DND-41 (cell line): Measurements from ENCODE around the gene AFAP1.

ENCODE experiments used
- ATAC-seq: fragments of 200-7000 bp; cut with Tn5 transposase; 3 replicates; pipeline ENCODE4 v1.9.1; 2021; ENCODE audit warnings: low read depth; ENCODE audit not compliant: insufficient read depth
- DNase-seq: peaks from one replicate; pipeline ENCODE4 v3.0.0-alpha.2; 2020
- H2AFZ ChIP-seq: 2 replicates; pipeline ENCODE4 v1.6.0; 2012; ENCODE audit warnings: low read depth, low read length
- H3K27ac ChIP-seq: 2 replicates; pipeline ENCODE4 v1.5.1; 2012; ENCODE audit warnings: low read length, inconsistent platforms
- H3K27me3 ChIP-seq: fragments of 200-600 bp; sonication (generic); 2 replicates; pipeline ENCODE4 v1.6.0; 2012; ENCODE audit warnings: low read length, mild to moderate bottlenecking, inconsistent platforms; ENCODE audit not compliant: insufficient read depth, poor library complexity
- H3K36me3 ChIP-seq: 2 replicates; pipeline ENCODE4 v1.5.1; 2012; ENCODE audit warnings: low read length, inconsistent platforms; ENCODE audit not compliant: insufficient read depth
- H3K4me1 ChIP-seq: 2 replicates; pipeline ENCODE4 v1.5.1; 2012; ENCODE audit warnings: mild to moderate bottlenecking, low read length; ENCODE audit not compliant: insufficient read depth
- H3K4me2 ChIP-seq: 2 replicates; pipeline ENCODE4 v1.6.0; 2012; ENCODE audit warnings: mild to moderate bottlenecking, moderate library complexity, low read length, inconsistent platforms; ENCODE audit not compliant: insufficient read depth
- H3K4me3 ChIP-seq, 2 experiments: fragments of 200-600 bp in 1 of 2; shearing (Covaris generic) in 1 of 2; 2 replicates each; pipeline ENCODE4 v1.5.1; 2012 to 2016; ENCODE audit warnings: inconsistent platforms in 2 of 2, low read length in 2 of 2, mild to moderate bottlenecking in 2 of 2, low read depth in 1 of 2, moderate library complexity in 1 of 2
- H3K79me2 ChIP-seq: 2 replicates; pipeline ENCODE4 v1.6.0; 2012; ENCODE audit warnings: low read length, inconsistent platforms; ENCODE audit not compliant: insufficient read depth
- H3K9ac ChIP-seq: 2 replicates; pipeline ENCODE4 v1.6.0; 2012; ENCODE audit warnings: low read depth, mild to moderate bottlenecking, inconsistent platforms, low read length, moderate library complexity
- H3K9me3 ChIP-seq: 2 replicates; pipeline ENCODE4 v1.5.1; 2012; ENCODE audit warnings: low read length, moderate library complexity, mild to moderate bottlenecking, inconsistent platforms; ENCODE audit not compliant: insufficient read depth, severe bottlenecking
- H4K20me1 ChIP-seq: 2 replicates; pipeline ENCODE4 v1.6.0; 2012; ENCODE audit warnings: low read length; ENCODE audit not compliant: insufficient read depth
- EZH2 ChIP-seq: IDR thresholded peaks from 3 replicates; pipeline ENCODE4 v1.6.1; 2012; ENCODE audit warnings: borderline replicate concordance, low read depth, mild to moderate bottlenecking, moderate library complexity, low read length, inconsistent platforms; ENCODE audit not compliant: severe bottlenecking
- TF ChIP-seq, protein P1 (sequence below): IDR thresholded peaks from 2 replicates; pipeline ENCODE4 v1.5.1; 2012; ENCODE audit warnings: borderline replicate concordance, low read length, moderate library complexity, mild to moderate bottlenecking; ENCODE audit not compliant: poor library complexity, severe bottlenecking; ENCODE audit errors: extremely low read depth

AFAP1 gene

DNA sequence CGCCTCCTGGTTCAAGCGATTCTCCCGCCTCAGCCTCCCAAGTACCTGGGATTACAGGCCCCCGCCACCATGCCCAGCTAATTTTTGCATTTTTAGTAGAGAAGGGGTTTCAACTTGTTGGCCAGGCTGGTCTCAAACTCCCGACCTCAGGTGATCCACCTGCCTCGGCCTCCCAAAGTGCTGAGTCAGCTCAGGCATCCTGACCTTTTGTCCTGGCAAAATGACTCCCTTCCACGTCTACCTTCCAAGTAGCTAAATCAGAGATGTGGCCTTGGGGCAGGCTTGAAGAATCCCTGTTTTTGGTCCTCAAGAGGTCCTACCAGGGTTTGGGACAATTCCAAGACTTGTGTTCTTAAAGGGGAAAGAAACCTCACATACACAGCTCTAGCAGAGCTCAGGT, 12.8 kb downstream of the AFAP1 start:
- ATAC-seq (no peak), DNase-seq (no peak)
- H3K4me2 ChIP-seq, result no peak overlapping the region
- H3K27ac ChIP-seq, result no peak overlapping the region
- no peak overlapping the region for H3K9ac ChIP-seq
- no peaks in the 10 kb centered on the region for H3K4me1 ChIP-seq
- TF ChIP-seq, protein P1, sequence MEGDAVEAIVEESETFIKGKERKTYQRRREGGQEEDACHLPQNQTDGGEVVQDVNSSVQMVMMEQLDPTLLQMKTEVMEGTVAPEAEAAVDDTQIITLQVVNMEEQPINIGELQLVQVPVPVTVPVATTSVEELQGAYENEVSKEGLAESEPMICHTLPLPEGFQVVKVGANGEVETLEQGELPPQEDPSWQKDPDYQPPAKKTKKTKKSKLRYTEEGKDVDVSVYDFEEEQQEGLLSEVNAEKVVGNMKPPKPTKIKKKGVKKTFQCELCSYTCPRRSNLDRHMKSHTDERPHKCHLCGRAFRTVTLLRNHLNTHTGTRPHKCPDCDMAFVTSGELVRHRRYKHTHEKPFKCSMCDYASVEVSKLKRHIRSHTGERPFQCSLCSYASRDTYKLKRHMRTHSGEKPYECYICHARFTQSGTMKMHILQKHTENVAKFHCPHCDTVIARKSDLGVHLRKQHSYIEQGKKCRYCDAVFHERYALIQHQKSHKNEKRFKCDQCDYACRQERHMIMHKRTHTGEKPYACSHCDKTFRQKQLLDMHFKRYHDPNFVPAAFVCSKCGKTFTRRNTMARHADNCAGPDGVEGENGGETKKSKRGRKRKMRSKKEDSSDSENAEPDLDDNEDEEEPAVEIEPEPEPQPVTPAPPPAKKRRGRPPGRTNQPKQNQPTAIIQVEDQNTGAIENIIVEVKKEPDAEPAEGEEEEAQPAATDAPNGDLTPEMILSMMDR, result no peak
- no peak for TF ChIP-seq EZH2
- no peak overlapping the region for H2AFZ ChIP-seq
- H4K20me1 ChIP-seq, result no peaks in the 10 kb centered on the region
- H3K27me3 ChIP-seq, result peaks cover 10% of the 10 kb centered on the region
- no peaks in the 10 kb centered on the region for H3K79me2 ChIP-seq
- H3K4me3 ChIP-seq, result no peak overlapping the region
- H3K36me3 ChIP-seq, result no peaks in the 10 kb centered on the region
- H3K9me3 ChIP-seq, result no peaks in the 10 kb centered on the region

DNA sequence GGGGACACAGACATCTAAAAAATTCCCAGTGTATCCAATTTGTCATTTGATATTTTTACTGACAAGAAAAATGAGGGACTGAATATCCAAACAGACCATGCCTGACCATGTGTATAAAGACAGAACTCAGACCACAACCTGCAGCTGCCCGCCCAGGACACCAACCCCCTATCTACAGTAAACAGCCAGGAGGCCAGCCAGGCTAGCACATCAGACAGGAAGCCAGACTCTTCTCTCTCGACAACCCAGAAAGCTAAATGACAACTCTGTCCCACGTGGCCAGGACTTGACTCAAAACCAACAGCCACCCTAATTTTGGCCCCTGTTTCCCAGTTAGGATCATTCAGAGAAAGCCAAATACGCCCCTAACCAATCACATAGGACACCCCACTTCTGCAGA, 15.1 kb downstream of the AFAP1 start:
- Histone ChIP-seq H3K9ac (no peak overlapping the region), H3K36me3 (no peaks in the 10 kb centered on the region), H4K20me1 (no peaks in the 10 kb centered on the region), H2AFZ (no peak overlapping the region), H3K27me3 (peaks cover 10% of the 10 kb centered on the region), H3K79me2 (no peaks in the 10 kb centered on the region), H3K4me3 (no peak overlapping the region), H3K9me3 (no peaks in the 10 kb centered on the region), H3K4me2 (no peak overlapping the region), H3K27ac (no peak overlapping the region), H3K4me1 (no peaks in the 10 kb centered on the region)
- DNase-seq (no peak), ATAC-seq (no peak)
- TF ChIP-seq, protein P1, result no peak
- TF ChIP-seq EZH2, result no peak

DNA sequence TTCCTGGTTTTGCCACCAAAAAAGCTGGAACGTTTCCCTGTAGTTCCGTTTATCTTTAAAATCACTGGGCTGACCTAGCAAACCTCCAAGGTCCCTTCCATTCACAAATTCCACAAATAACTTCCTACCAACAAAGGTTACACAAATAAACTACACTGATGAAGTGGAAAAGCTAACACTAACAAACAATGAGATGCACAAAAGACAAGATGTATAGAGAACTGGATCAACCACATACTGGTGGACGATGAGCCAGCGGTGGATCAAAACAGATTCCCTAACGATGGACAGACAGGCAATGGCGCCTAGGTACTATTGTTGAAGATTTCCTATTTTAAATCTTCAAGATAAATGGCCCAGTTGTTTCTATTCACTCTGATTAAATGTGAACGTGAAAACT, 15.5 kb downstream of the AFAP1 start:
- H2AFZ ChIP-seq, result no peak overlapping the region
- H3K4me2 ChIP-seq, result no peak overlapping the region
- peaks cover 7% of the 10 kb centered on the region for H3K27me3 ChIP-seq
- ATAC-seq, result no peak
- H3K9me3 ChIP-seq, result no peaks in the 10 kb centered on the region
- H3K36me3 ChIP-seq, result no peaks in the 10 kb centered on the region
- no peak overlapping the region for H3K27ac ChIP-seq
- DNase-seq, result no peak
- no peaks in the 10 kb centered on the region for H4K20me1 ChIP-seq
- no peak overlapping the region for H3K9ac ChIP-seq
- TF ChIP-seq EZH2, result no peak
- TF ChIP-seq, protein P1, result no peak
- H3K79me2 ChIP-seq, result no peaks in the 10 kb centered on the region
- no peaks in the 10 kb centered on the region for H3K4me1 ChIP-seq
- H3K4me3 ChIP-seq, result no peak overlapping the region

DNA sequence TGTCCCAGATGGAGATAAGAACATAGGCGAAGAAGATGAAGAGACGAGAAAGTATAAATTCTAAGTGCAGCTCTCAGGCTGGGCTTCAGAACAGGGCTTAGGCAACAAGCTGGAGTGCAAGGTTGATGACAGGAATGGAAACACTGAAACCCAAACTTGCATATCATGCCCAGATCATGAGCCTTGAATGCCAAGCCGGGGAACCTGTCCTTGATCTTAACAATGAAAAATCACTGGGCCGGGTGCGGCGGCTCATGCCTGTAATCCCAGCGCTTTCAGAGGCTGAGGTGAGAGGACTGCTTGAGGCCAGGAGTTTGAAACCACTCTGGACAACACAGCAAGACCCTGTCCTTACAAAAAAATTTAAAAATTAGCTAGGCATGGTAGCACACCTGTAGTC, 17.2 kb downstream of the AFAP1 start:
- Histone ChIP-seq H4K20me1 (no peaks in the 10 kb centered on the region), H3K4me2 (no peak overlapping the region), H3K4me1 (no peaks in the 10 kb centered on the region), H3K9ac (no peak overlapping the region), H3K9me3 (no peaks in the 10 kb centered on the region), H3K36me3 (no peaks in the 10 kb centered on the region), H3K79me2 (no peaks in the 10 kb centered on the region), H3K4me3 (no peak overlapping the region), H3K27me3 (peaks cover 7% of the 10 kb centered on the region), H2AFZ (no peak overlapping the region), H3K27ac (no peak overlapping the region)
- no peak for ATAC-seq
- TF ChIP-seq, protein P1, result no peak
- no peak for TF ChIP-seq EZH2
- DNase-seq, result no peak
